RWPE1 (cell line): ENCODE results near the gene EPAS1.

Source experiments
- CTCF ChIA-PET: fragments of 350-600 bp; sonication (Branson Sonifier 250); formaldehyde crosslinking; extraction: SDS; loops from one replicate; lab custom pipeline; 2021; lab: Yijun Ruan, JAX
- POLR2A ChIA-PET: fragments of 400-600 bp; formaldehyde crosslinking; extraction: SDS; loops from one replicate; lab custom pipeline; 2020; ENCODE audit warnings: antibody characterized with exemption; ENCODE audit not compliant: low non-redundant PET; lab: Yijun Ruan, JAX
- DNase-seq: peaks from one replicate; pipeline ENCODE4 v3.0.0; 2012; ENCODE audit warnings: low spot score
- H3K27ac ChIP-seq: fragments of 450-650 bp; 2 replicates; pipeline ENCODE4 v1.5.1; 2017
- CTCF ChIP-seq: fragments of 450-650 bp; conservative IDR thresholded peaks from 2 replicates; pipeline ENCODE4 v1.5.1; 2017; ENCODE audit warnings: low read depth, mild to moderate bottlenecking

EPAS1 gene

DNA sequence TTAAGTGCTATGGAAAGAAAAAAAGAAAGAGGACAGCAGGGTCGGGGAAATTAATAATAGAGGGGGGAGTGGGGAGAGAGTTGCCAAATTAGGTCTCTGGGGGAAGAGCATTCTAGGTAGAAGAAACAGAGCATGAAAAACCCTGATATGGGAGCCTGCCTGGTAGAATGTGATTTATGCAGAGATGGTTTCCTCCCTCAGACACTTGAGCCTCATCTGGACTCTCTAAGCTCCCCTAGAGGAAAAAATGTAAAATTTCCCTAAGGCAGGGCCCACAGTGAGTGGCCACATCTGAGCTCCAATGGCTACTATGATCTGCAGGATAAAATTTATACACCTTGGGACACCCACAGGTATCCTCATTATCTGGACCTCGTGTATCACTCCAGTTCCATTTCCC lies 20.6 kb upstream of the EPAS1 start:
- DNase-seq: no peak
- POLR2A ChIA-PET: no interaction called here
- TF ChIP-seq CTCF: no peak
- CTCF ChIA-PET: no interaction called here
- no peak overlapping the region for H3K27ac ChIP-seq

GRCh38 chr2:46277431-46278190 lies 19.6 kb upstream of the EPAS1 start:
- ChIA-PET POLR2A (no interaction called here), CTCF (no interaction called here)
- peak; percentile 47 for DNase-seq

DNA sequence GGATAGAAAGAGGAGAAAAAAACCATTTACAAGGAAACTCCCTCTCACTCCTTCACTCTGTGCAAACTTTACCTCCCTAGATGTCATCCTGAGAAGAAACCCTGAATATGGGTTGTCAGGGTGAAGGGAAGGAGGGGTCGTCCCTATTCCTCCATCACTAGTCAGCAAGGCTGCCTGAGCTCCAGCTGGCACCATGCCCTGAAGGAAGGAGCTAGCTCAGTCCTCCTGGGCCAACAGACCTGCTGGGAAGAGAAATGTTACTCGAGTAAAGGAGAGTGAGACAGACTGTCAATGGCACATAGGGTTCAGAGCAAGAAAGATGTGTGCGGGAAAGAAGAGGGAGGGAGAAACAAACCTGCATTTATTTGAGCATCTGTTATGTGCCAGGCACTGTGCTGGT lies 18.3 kb upstream of the EPAS1 start:
- POLR2A ChIA-PET: no interaction called here
- CTCF ChIA-PET: interaction anchor here (0.7 kb wide), 1 partner anchor 53 kb away, joined by 3 read pairs; no protein-coding TSS in a partner anchor
- no peak for DNase-seq
- no peak overlapping the region for H3K27ac ChIP-seq
- no peak for TF ChIP-seq CTCF

More at GRCh38 chr2:46277431-46278190, 19.6 kb upstream of the EPAS1 start:
- H3K27ac ChIP-seq: peak overlapping the region; percentile 47
- TF ChIP-seq CTCF: no peak

GRCh38 chr2:46281939-46282338 lies 15.3 kb upstream of the EPAS1 start:
- POLR2A ChIA-PET: no interaction called here
- no peak for DNase-seq
- no peak overlapping the region for H3K27ac ChIP-seq
- CTCF ChIA-PET: no interaction called here
- no peak for TF ChIP-seq CTCF

DNA sequence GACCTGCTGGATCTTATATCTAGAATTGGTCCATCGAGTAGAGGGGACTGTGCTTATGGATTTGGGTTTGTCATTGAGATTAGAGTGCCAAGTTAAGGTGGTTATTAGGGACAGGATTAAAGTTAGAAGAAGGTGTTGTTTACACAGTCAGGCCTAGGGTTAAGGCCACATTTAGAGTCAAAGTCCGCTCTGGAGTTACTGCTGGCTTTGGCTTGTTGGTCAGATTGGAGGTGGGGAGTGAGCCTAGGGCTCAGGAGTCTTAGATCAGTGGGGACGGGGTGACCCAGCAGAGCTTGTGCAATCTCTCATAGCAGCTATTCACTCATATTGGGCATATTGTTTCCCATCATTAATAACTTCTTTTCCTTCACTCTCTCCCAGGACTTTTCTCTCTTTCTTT lies 13.5 kb upstream of the EPAS1 start:
- DNase-seq: no peak
- H3K27ac ChIP-seq: no peak overlapping the region
- TF ChIP-seq CTCF: no peak
- POLR2A ChIA-PET: no interaction called here
- CTCF ChIA-PET: interaction anchor here (1.3 kb wide), 1 partner anchor 10 kb away, joined by 7 read pairs; no protein-coding TSS in a partner anchor

DNA sequence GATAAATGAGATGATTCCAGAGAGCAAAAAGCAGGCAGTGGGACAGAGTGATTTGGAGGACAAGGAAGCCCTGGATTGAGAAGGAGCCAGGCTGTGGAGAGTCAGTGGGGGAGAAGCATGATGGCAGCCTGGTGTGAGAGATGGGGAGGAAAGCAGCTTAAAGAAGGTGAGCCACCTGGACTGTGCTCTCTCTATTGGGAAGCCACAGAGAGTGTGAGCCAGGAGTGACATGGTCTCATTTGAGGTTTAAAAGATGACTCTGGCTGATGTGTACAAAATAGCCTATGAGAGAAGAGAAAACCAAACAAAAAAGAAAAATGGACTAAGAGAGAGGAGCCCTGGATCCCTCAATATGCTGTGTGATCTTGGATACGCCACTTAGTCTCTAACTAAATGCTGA lies 12.9 kb upstream of the EPAS1 start:
- DNase-seq: no peak
- ChIA-PET CTCF (no interaction called here), POLR2A (no interaction called here)
- H3K27ac ChIP-seq: no peak overlapping the region
- no peak for TF ChIP-seq CTCF
